NCI-H510A treated with DMSO at 0.1 percent for 48 hours (cell line): ENCODE results near the gene OR13H1.
A peak's percentile ranks its signal among the peaks of the same experiment; 100 is the strongest.
"Not testable (repeated sequence)": the region's sequence is repeated elsewhere in the genome, so short reads cannot be mapped to it uniquely, and the experiment has no call there.

ENCODE experiments used
- DNase-seq: peaks from one replicate; lab custom pipeline; 2025; lab: John Stamatoyannopoulos, UW

Gene OR13H1

GRCh38 chrX:131543774-131544173 is at the start of gene OR13H1:
OR13H1 (plus strand) TSS chrX:131544074; CDS start chrX:131544074, 0 bp downstream.
- no peak for DNase-seq

- DNase-seq: not testable (repeated sequence)
These were observed 42.3 kb upstream of the OR13H1 start for GRCh38 chrX:131501556-131501955.

GRCh38 chrX:131513159-131513914 is 30.5 kb upstream of the OR13H1 start:
- DNase-seq: no peak

GRCh38 chrX:131521824-131522223 is 22.1 kb upstream of the OR13H1 start:
- DNase-seq: no peak

DNA sequence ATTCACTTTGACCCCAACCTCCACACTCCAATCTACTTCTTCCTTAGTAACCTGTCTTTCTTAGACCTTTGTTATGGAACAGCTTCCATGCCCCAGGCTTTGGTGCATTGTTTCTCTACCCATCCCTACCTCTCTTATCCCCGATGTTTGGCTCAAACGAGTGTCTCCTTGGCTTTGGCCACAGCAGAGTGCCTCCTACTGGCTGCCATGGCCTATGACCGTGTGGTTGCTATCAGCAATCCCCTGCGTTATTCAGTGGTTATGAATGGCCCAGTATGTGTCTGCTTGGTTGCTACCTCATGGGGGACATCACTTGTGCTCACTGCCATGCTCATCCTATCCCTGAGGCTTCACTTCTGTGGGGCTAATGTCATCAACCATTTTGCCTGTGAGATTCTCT is 344 bp downstream of the OR13H1 start:
- DNase-seq: no peak

GRCh38 chrX:131549011-131549410 is 5.1 kb downstream of the OR13H1 start:
- DNase-seq: no peak

- DNase-seq: not testable (repeated sequence)
These were observed 8.6 kb downstream of the OR13H1 start for GRCh38 chrX:131552453-131552852.

DNA sequence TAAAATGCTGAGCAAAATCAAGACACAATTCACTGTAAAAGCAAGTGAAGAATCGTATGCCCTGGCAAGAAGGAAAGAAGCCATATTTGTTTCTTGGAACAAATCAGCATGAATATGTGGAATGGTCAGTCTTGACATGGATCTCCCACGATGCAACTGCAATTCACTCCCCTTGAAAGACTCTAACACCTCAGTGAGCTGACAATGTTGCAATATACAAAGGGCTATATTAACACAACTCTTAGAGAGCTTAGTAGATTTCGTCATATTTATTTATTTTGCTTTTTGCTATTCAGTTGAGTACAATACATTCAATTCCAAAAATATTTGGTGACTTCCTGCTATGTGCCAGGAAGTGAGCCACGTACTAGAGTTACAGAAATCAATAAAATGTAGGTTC is 14.7 kb downstream of the OR13H1 start:
- no peak for DNase-seq

DNA sequence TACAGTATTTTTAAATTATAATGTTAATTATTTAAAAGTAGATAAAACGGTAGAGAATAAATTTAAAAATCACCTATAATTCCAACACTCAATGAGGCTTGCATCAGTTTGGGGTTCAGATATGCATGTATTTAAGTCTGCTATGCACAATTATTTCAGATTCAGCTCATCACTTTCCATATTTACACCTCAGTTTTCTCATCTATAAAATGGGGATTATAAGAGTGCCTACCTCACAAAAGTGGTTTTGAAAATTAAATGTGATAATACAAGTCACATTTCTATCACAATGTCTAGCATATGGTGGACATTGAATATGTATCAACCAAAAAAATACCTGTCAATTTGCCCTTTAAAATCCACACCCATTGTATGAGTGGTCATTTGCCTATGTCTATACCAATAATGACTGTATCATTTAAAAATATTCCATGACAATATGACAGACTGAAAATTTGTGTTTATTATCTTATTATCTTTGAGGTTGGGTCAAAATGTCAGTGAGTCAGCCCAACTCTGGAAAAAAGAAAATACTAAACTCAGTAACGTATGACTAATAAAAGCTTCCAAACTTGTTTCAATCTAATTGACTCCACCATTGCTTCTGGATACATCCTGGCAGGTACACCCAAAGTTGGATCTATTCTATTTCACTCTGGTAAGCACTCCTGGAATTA is 20.8 kb downstream of the OR13H1 start:
- no peak for DNase-seq

- no peak for DNase-seq
These were observed 22.0 kb downstream of the OR13H1 start for GRCh38 chrX:131565909-131566308.

- no peak for DNase-seq
These were observed 27.5 kb downstream of the OR13H1 start for GRCh38 chrX:131571348-131571747.

GRCh38 chrX:131572372-131573014 is 28.6 kb downstream of the OR13H1 start:
- DNase-seq: no peak

GRCh38 chrX:131577413-131577812 is 33.5 kb downstream of the OR13H1 start:
- DNase-seq: no peak

- peak; percentile 56 for DNase-seq
These were observed 34.3 kb downstream of the OR13H1 start for GRCh38 chrX:131577999-131578734.

DNA sequence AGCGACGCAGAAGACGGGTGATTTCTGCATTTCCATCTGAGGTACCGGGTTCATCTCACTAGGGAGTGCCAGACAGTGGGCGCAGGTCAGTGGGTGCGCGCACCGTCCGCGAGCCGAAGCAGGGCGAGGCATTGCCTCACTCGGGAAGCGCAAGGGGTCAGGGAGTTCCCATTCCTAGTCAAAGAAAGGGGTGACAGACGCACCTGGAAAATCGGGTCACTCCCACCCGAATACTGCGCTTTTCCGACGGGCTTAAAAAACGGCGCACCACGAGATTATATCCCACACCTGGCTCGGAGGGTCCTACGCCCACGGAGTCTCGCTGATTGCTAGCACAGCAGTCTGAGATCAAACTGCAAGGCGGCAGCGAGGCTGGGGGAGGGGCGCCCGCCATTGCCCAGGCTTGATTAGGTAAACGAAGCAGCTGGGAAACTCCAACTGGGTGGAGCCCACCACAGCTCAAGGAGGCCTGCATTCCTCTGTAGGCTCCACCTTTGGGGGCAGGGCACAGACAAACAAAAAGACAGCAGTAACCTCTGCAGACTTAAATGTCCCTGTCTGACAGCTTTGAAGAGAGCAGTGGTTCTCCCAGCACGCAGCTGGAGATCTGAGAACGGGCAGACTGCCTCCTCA is 35.0 kb downstream of the OR13H1 start:
- DNase-seq: peak; percentile 0

DNA sequence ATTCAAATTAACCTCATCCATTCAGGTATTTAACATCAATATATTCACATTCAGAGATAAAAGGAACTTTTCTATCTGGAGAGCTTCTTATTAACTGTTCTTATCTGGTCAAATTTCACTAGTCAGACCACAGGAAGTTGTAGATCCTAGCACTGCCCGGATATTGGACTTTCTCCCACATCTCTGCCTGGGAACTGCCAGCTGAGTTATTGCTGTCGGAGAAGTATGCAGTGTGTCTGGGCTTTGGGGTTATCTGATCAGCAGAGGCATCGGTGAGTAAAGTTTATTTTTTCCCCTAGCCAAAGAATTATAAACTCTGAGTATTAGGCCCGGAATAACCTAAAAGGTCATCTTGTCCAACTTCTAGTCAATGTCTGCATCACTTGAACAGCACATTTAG is 45.1 kb downstream of the OR13H1 start:
- no peak for DNase-seq
